ENCODE results near the gene SRSF4. TPM values are rescaled to one million over a fixed set of nuclear protein-coding genes. Genes with fewer than 3 reads are reported as not detected.

The SRSF4 gene
- total RNA-seq, 1 experiment from 2014 or later, result 69.0 TPM

DNA sequence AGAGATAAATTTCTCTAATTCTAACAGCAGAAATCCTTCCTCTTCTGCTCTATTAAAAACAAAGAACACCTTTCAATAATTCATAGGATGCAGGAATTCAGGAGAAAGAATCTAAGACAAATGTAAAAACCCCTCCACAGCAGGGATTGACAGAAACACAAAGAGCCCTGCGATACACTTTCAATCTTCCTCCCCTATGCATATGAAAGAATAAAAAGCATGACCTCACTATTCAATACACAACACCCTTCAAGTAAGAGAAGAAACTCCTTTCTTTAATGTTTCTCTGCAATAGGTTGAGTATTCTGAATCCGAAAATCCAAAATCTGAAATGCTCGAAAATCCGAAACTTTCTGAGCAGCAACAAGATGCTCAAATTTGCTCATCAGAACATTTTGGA, 17.1 kb downstream of the SRSF4 start:
- Histone ChIP-seq H3K9ac (ENCODE audit: low read length) (no peak overlapping the region), H3K4me2 (ENCODE audit: low read length) (no peak overlapping the region), H3K36me3 (ENCODE audit: control insufficient read depth in 1 of 2, insufficient read depth in 2 of 2, low read length in 2 of 2) (peaks cover 18 to 39% of the 10 kb centered on the region in 2 experiments), H3K9me2 (ENCODE audit: insufficient read depth) (no peaks in the 10 kb centered on the region), H3K27me3 (ENCODE audit: insufficient read depth, low read length) (no peaks in the 10 kb centered on the region), H3K27ac (ENCODE audit: low read depth, low read length) (no peak overlapping the region), H3K4me3 (replicated peaks in 1 of 2; ENCODE audit: low read depth in 1 of 2, low read length in 2 of 2) (no peak overlapping the region), H3K4me1 (ENCODE audit: control insufficient read depth in 1 of 2, insufficient read depth in 2 of 2, low read length in 2 of 2) (no peaks in the 10 kb centered on the region), H3K9me3 (ENCODE audit: control insufficient read depth in 1 of 2, insufficient read depth in 1 of 2, low read depth in 1 of 2, low read length in 2 of 2) (no peaks in the 10 kb centered on the region), H2AFZ (ENCODE audit: low read depth, low read length, poor library complexity, severe bottlenecking) (no peak overlapping the region), H3K79me2 (ENCODE audit: insufficient read depth, low read length) (peaks cover 100% of the 10 kb centered on the region), H4K20me1 (ENCODE audit: insufficient read depth) (peaks cover 48% of the 10 kb centered on the region)
- intact Hi-C loops (cut with micrococcal nuclease), result no loop called here
- ATAC-seq, result no peak
- CTCF ChIA-PET, result no interaction called here
- POLR2A ChIA-PET, result no interaction called here
- RAD21 ChIA-PET (ENCODE audit: low non-redundant PET in 1 of 2, low total read pairs in 2 of 2, uncharacterized antibody in 2 of 2, unreplicated experiment in 2 of 2), result no interaction called here
- BruUV-seq (replicated peaks), result no TSS peak
- DNase-seq (ENCODE audit: low read depth, low spot score), result no peak
- TF ChIP-seq POLR2AphosphoS5 (IDR thresholded peaks at IDR 0.05; ENCODE audit: low read depth, low read length) (no peak), CEBPB (IDR thresholded peaks at IDR 0.05; ENCODE audit: low read depth) (no peak), ZFX (IDR thresholded peaks at IDR 0.05) (no peak), CTCF (IDR thresholded peaks at IDR 0.05 in 2 of 3, conservative IDR thresholded peaks at IDR 0.05 in 1 of 3; ENCODE audit: borderline replicate concordance in 1 of 3, insufficient read depth in 1 of 3, low read depth in 2 of 3, low read length in 2 of 3) (no peak), ATF3 (IDR thresholded peaks at IDR 0.05) (no peak), EGR1 (IDR thresholded peaks at IDR 0.05; ENCODE audit: low read depth) (no peak), SP1 (IDR thresholded peaks at IDR 0.05; ENCODE audit: low read depth) (no peak), RAD21 (IDR thresholded peaks at IDR 0.05; ENCODE audit: low read depth) (no peak)
- TF ChIP-seq, protein P1, sequence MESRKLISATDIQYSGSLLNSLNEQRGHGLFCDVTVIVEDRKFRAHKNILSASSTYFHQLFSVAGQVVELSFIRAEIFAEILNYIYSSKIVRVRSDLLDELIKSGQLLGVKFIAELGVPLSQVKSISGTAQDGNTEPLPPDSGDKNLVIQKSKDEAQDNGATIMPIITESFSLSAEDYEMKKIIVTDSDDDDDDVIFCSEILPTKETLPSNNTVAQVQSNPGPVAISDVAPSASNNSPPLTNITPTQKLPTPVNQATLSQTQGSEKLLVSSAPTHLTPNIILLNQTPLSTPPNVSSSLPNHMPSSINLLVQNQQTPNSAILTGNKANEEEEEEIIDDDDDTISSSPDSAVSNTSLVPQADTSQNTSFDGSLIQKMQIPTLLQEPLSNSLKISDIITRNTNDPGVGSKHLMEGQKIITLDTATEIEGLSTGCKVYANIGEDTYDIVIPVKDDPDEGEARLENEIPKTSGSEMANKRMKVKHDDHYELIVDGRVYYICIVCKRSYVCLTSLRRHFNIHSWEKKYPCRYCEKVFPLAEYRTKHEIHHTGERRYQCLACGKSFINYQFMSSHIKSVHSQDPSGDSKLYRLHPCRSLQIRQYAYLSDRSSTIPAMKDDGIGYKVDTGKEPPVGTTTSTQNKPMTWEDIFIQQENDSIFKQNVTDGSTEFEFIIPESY (IDR thresholded peaks at IDR 0.05; ENCODE audit: extremely low read depth, insufficient replicate concordance, low read length), result no peak
- TF ChIP-seq, protein P2, sequence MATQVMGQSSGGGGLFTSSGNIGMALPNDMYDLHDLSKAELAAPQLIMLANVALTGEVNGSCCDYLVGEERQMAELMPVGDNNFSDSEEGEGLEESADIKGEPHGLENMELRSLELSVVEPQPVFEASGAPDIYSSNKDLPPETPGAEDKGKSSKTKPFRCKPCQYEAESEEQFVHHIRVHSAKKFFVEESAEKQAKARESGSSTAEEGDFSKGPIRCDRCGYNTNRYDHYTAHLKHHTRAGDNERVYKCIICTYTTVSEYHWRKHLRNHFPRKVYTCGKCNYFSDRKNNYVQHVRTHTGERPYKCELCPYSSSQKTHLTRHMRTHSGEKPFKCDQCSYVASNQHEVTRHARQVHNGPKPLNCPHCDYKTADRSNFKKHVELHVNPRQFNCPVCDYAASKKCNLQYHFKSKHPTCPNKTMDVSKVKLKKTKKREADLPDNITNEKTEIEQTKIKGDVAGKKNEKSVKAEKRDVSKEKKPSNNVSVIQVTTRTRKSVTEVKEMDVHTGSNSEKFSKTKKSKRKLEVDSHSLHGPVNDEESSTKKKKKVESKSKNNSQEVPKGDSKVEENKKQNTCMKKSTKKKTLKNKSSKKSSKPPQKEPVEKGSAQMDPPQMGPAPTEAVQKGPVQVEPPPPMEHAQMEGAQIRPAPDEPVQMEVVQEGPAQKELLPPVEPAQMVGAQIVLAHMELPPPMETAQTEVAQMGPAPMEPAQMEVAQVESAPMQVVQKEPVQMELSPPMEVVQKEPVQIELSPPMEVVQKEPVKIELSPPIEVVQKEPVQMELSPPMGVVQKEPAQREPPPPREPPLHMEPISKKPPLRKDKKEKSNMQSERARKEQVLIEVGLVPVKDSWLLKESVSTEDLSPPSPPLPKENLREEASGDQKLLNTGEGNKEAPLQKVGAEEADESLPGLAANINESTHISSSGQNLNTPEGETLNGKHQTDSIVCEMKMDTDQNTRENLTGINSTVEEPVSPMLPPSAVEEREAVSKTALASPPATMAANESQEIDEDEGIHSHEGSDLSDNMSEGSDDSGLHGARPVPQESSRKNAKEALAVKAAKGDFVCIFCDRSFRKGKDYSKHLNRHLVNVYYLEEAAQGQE (IDR thresholded peaks at IDR 0.05; ENCODE audit: low read depth), result no peak

Data from HCT116 (cell line).